OCI-LY7 (cell line): ENCODE results near the gene RBP7. TPM values are rescaled to one million over a fixed set of nuclear protein-coding genes. Genes with fewer than 3 reads are reported as not detected.
"Not testable (repeated sequence)": the region's sequence is repeated elsewhere in the genome, so short reads cannot be mapped to it uniquely, and the experiment has no call there.

ENCODE experiments used
- BruUV-seq: library from RNA; stranded (reverse); fragments of 400-500 nt; replicated peaks from 2 replicates; lab custom pipeline; 2021; lab: Mats Ljungman, UMichigan
- CTCF ChIA-PET: fragments of 300-600 bp; sonication (Branson Sonifier 250); formaldehyde crosslinking; loops from one replicate; lab custom pipeline; 2022; ENCODE audit warnings: antibody characterized with exemption; ENCODE audit not compliant: unreplicated experiment; lab: Charles Lee
- POLR2A ChIA-PET: fragments of 300-600 bp; sonication (Branson Sonifier 250); formaldehyde crosslinking; loops from one replicate; lab custom pipeline; 2022; ENCODE audit warnings: antibody characterized with exemption; lab: Charles Lee
- DNase-seq: peaks from one replicate; pipeline ENCODE4 v3.0.0-alpha.2; 2015; ENCODE audit warnings: low spot score
- H2AFZ ChIP-seq: fragments of 200-600 bp; sonication (generic), shearing (Covaris generic); 2 replicates; pipeline ENCODE4 v1.6.1; 2014; ENCODE audit warnings: mild to moderate bottlenecking, antibody characterized with exemption, low read length, moderate library complexity
- H3K27ac ChIP-seq: fragments of 200-600 bp; sonication (generic); 2 replicates; pipeline ENCODE4 v1.5.1; 2014; ENCODE audit warnings: mixed run types, low read depth, mild to moderate bottlenecking, moderate library complexity, low read length, inconsistent platforms; ENCODE audit not compliant: poor library complexity, severe bottlenecking
- H3K36me3 ChIP-seq: fragments of 200-600 bp; sonication (generic); 2 replicates; pipeline ENCODE4 v1.6.1; 2014; ENCODE audit warnings: mild to moderate bottlenecking, antibody characterized with exemption, low read length, moderate library complexity, mixed read lengths; ENCODE audit not compliant: insufficient read depth
- H3K4me1 ChIP-seq: fragments of 200-600 bp; sonication (generic); 2 replicates; pipeline ENCODE4 v1.5.1; 2014; ENCODE audit warnings: mild to moderate bottlenecking, low read length; ENCODE audit not compliant: insufficient read depth, poor library complexity, severe bottlenecking
- H3K4me2 ChIP-seq: fragments of 200-600 bp; sonication (generic); 2 replicates; pipeline ENCODE4 v1.6.1; 2014; ENCODE audit warnings: mild to moderate bottlenecking, low read length
- H3K4me3 ChIP-seq: fragments of 200-600 bp; sonication (generic); 2 replicates; pipeline ENCODE4 v1.5.1; 2014; ENCODE audit warnings: mild to moderate bottlenecking, low read depth, low read length; ENCODE audit not compliant: poor library complexity, severe bottlenecking
- H3K79me2 ChIP-seq: fragments of 200-600 bp; sonication (generic); 2 replicates; pipeline ENCODE4 v1.6.1; 2016; ENCODE audit warnings: low read depth, mild to moderate bottlenecking, low read length, moderate library complexity, mixed read lengths; ENCODE audit not compliant: insufficient read depth
- H3K9me2 ChIP-seq: fragments of 200-600 bp; sonication (generic); 2 replicates; pipeline ENCODE4 v1.6.1; 2016; ENCODE audit warnings: mild to moderate bottlenecking, low read length, mixed read lengths; ENCODE audit not compliant: insufficient read depth
- H3K9me3 ChIP-seq: fragments of 200-600 bp; sonication (generic); 2 replicates; pipeline ENCODE4 v1.6.1; 2014; ENCODE audit warnings: mild to moderate bottlenecking, mixed run types, low read length, mixed read lengths
- H4K20me1 ChIP-seq: fragments of 200-600 bp; sonication (generic); 2 replicates; pipeline ENCODE4 v1.6.1; 2014; ENCODE audit warnings: mild to moderate bottlenecking, antibody characterized with exemption, low read length, moderate library complexity, mixed read lengths; ENCODE audit not compliant: insufficient read depth
- CTCF ChIP-seq: fragments of 200-600 bp; sonication (generic); conservative IDR thresholded peaks from 2 replicates; pipeline ENCODE4 v1.5.1; 2014; ENCODE audit warnings: mild to moderate bottlenecking, antibody characterized with exemption, low read length, moderate library complexity, mixed read lengths
- EZH2phosphoT487 ChIP-seq: fragments of 200-600 bp; sonication (generic); IDR thresholded peaks from 2 replicates; pipeline ENCODE4 v1.6.1; 2018; ENCODE audit warnings: low read depth, borderline replicate concordance, mild to moderate bottlenecking, mixed run types, antibody characterized with exemption, low read length, moderate library complexity, mixed read lengths
- intact Hi-C: fragments of 100-400 bp; cut with micrococcal nuclease; formaldehyde crosslinking; loops from one replicate; pipeline ENCODE4 v1.10.0; 2022; ENCODE audit not compliant: unreplicated experiment
- total RNA-seq, 2 experiments: library from RNA; depleted of rRNA in 1 of 2; stranded (reverse); fragments of >200 nt in 1 of 2; shearing (Covaris generic) in 1 of 2; gene quantifications; 2 replicates each; pipeline ENCODE4 v1.2.3, GENCODE V29; 2014 to 2022

The RBP7 gene
- total RNA-seq, 2 experiments from 2014 or later, result not detected

GRCh38 chr1:10020086-10020485 is 23.1 kb downstream of the RBP7 start:
- intact Hi-C loops, result no loop called here
- H3K4me1 ChIP-seq, result no peaks in the 10 kb centered on the region
- H3K36me3 ChIP-seq, result no peaks in the 10 kb centered on the region
- H3K27ac ChIP-seq, result no peak overlapping the region
- no peak overlapping the region for H3K4me3 ChIP-seq
- TF ChIP-seq CTCF (no peak), EZH2phosphoT487 (no peak)
- H3K4me2 ChIP-seq, result no peak overlapping the region
- CTCF ChIA-PET, result no interaction called here
- H3K9me2 ChIP-seq, result no peaks in the 10 kb centered on the region
- POLR2A ChIA-PET, result no interaction called here
- H3K79me2 ChIP-seq, result no peaks in the 10 kb centered on the region
- no TSS peak for BruUV-seq
- no peak for DNase-seq
- no peaks in the 10 kb centered on the region for H4K20me1 ChIP-seq
- no peak overlapping the region for H2AFZ ChIP-seq
- H3K9me3 ChIP-seq, result no peaks in the 10 kb centered on the region

GRCh38 chr1:10020678-10021077 is 23.6 kb downstream of the RBP7 start:
- CTCF ChIA-PET, H3K36me3 ChIP-seq, H3K27ac ChIP-seq, H3K4me3 ChIP-seq, H3K4me2 ChIP-seq, DNase-seq, H3K79me2 ChIP-seq, H3K4me1 ChIP-seq, H3K9me2 ChIP-seq, H2AFZ ChIP-seq, POLR2A ChIA-PET, H3K9me3 ChIP-seq, BruUV-seq, intact Hi-C loops, H4K20me1 ChIP-seq: not testable (repeated sequence)

- H2AFZ ChIP-seq, H3K36me3 ChIP-seq, POLR2A ChIA-PET, H3K4me2 ChIP-seq, H3K4me3 ChIP-seq, H3K4me1 ChIP-seq, H3K9me3 ChIP-seq, H3K27ac ChIP-seq, BruUV-seq, H4K20me1 ChIP-seq, H3K79me2 ChIP-seq, DNase-seq, CTCF ChIA-PET, H3K9me2 ChIP-seq, intact Hi-C loops: not testable (repeated sequence)
Observed at GRCh38 chr1:10021992-10022391, 25.0 kb downstream of the RBP7 start.

- TF ChIP-seq CTCF (no peak), EZH2phosphoT487 (no peak)
Observed at GRCh38 chr1:10022656-10023055, 25.6 kb downstream of the RBP7 start.

More at GRCh38 chr1:10022656-10023055, 25.6 kb downstream of the RBP7 start:
- H3K9me2 ChIP-seq, result no peaks in the 10 kb centered on the region
- BruUV-seq, result no TSS peak
- H3K79me2 ChIP-seq, result no peaks in the 10 kb centered on the region
- H3K4me2 ChIP-seq, result no peak overlapping the region
- ChIA-PET CTCF (no interaction called here), POLR2A (no interaction called here)
- H3K4me3 ChIP-seq, result no peak overlapping the region
- H3K9me3 ChIP-seq, result no peaks in the 10 kb centered on the region
- no peaks in the 10 kb centered on the region for H3K36me3 ChIP-seq
- no peaks in the 10 kb centered on the region for H3K4me1 ChIP-seq
- no peak for DNase-seq
- no peaks in the 10 kb centered on the region for H4K20me1 ChIP-seq
- no peak overlapping the region for H2AFZ ChIP-seq
- intact Hi-C loops, result no loop called here
- no peak overlapping the region for H3K27ac ChIP-seq
